GM23338 (cell line): ENCODE measurements around the gene CHRNB2.

Experiments
- CREB1 ChIP-seq: fragments of 250-450 bp; sonication (Bioruptor Pico); IDR thresholded peaks from 2 replicates; pipeline ENCODE4 v1.5.0; 2020; ENCODE audit warnings: low read depth, mild to moderate bottlenecking, moderate library complexity
- CTCF ChIP-seq, 2 experiments: fragments of 200-600 bp in 1 of 2; sonication (generic) in 1 of 2; conservative IDR thresholded peaks; 2 replicates each; pipeline versions ENCODE4 v1.5.1 to v1.6.1; 2016 to 2017; ENCODE audit warnings: antibody characterized with exemption in 2 of 2, low read depth in 2 of 2, mild to moderate bottlenecking in 2 of 2, moderate library complexity in 1 of 2
- ETS1 ChIP-seq: IDR thresholded peaks from 2 replicates; pipeline ENCODE4 v1.6.1; 2016; ENCODE audit warnings: antibody characterized with exemption
- EZH2 ChIP-seq: fragments of 200-600 bp; sonication (generic); IDR thresholded peaks from one replicate; pipeline ENCODE4 v1.8.0; 2017; ENCODE audit warnings: antibody characterized with exemption, mild to moderate bottlenecking, low read depth; ENCODE audit not compliant: unreplicated experiment
- EZH2phosphoT487 ChIP-seq: fragments of 200-600 bp; sonication (generic); IDR thresholded peaks from one replicate; pipeline ENCODE4 v1.8.1; 2018; ENCODE audit warnings: antibody characterized with exemption; ENCODE audit not compliant: unreplicated experiment
- JUNB ChIP-seq: IDR thresholded peaks from one replicate; pipeline ENCODE4 v1.6.1; 2016; ENCODE audit warnings: antibody characterized with exemption; ENCODE audit not compliant: unreplicated experiment
- POLR2AphosphoS5 ChIP-seq: IDR thresholded peaks from 2 replicates; pipeline ENCODE4 v1.6.1; 2016; ENCODE audit warnings: antibody characterized with exemption, low read depth
- REST ChIP-seq: IDR thresholded peaks from one replicate; pipeline ENCODE4 v1.6.1; 2018; ENCODE audit warnings: antibody characterized with exemption; ENCODE audit not compliant: unreplicated experiment
- STAT1 ChIP-seq: IDR thresholded peaks from one replicate; pipeline ENCODE4 v1.6.1; 2016; ENCODE audit warnings: antibody characterized with exemption; ENCODE audit not compliant: unreplicated experiment
- ZNF114 ChIP-seq: fragments of 250-450 bp; sonication (Bioruptor Pico); IDR thresholded peaks from 2 replicates; pipeline ENCODE4 v1.5.0; 2020; ENCODE audit warnings: mild to moderate bottlenecking, moderate library complexity

GRCh38 chr1:154621875-154622274, 54.3 kb downstream of the CHRNB2 start:
- TF ChIP-seq CTCF (conservative IDR thresholded peaks at IDR 0.05; ENCODE audit: low read depth in 2 of 2) (no peak), EZH2 (no peak), POLR2AphosphoS5 (no peak), REST (no peak), CREB1 (CRISPR knock-in tag) (no peak), EZH2phosphoT487 (no peak), JUNB (no peak), STAT1 (no peak), ZNF114 (CRISPR knock-in tag) (no peak), ETS1 (no peak)
